GM12891 (cell line): ENCODE results near the gene C1QTNF9B.

Source experiments
- PAX5 ChIP-seq: IDR thresholded peaks from 2 replicates; pipeline ENCODE4 v1.6.1; 2011; ENCODE audit warnings: low read length, moderate library complexity, mild to moderate bottlenecking; ENCODE audit not compliant: insufficient read depth, severe bottlenecking
- POLR2A ChIP-seq: IDR thresholded peaks from 2 replicates; pipeline ENCODE4 v1.6.1; 2011; ENCODE audit warnings: low read depth, low read length, control low read depth
- POLR2AphosphoS5 ChIP-seq: IDR thresholded peaks from 2 replicates; pipeline ENCODE4 v1.6.1; 2011; ENCODE audit warnings: low read depth, low read length, control low read depth
- POU2F2 ChIP-seq: IDR thresholded peaks from 2 replicates; pipeline ENCODE4 v1.6.1; 2011; ENCODE audit warnings: low read depth, mild to moderate bottlenecking, control low read depth, low read length, moderate library complexity
- SPI1 ChIP-seq: IDR thresholded peaks from 2 replicates; pipeline ENCODE4 v1.6.1; 2011; ENCODE audit warnings: low read depth, low read length, control low read depth
- TAF1 ChIP-seq: IDR thresholded peaks from 2 replicates; pipeline ENCODE4 v1.6.1; 2011; ENCODE audit warnings: low read depth, low read length, control low read depth

DNA sequence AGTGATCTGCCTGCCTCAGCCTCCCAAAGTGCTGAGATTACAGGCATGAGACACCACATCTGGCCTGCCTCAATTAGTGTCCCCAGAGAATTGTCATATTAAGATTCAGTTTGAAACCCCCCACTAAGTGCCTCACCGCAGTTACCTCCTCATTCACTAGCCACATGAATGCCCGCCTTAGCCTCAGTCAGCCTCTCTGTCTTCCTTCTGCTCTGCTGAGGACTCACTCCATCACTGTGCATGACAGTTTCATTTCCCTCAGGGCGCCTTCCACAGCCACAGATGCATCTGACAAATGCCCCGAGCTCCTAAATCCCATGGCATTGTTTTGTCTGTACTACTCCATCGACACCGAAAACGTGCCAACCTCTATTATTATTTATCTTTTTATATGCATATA lies 31.4 kb downstream of the C1QTNF9B start:
- TF ChIP-seq POLR2A (no peak), POLR2AphosphoS5 (no peak), SPI1 (peak; percentile 14; the same call in 1 of the 2 replicates), TAF1 (no peak), POU2F2 (no peak), PAX5 (no peak)
